ENCODE measurements around the gene ZNF891.

The ZNF891 gene

GRCh38 chr12:133061954-133062353, 68.1 kb downstream of the ZNF891 start:
- H3K36me3 ChIP-seq (ENCODE audit: control insufficient read depth in 1 of 2, insufficient read depth in 2 of 2, low read length in 2 of 2), result peaks cover 10 to 61% of the 10 kb centered on the region in 2 donors
- H3K27ac ChIP-seq (ENCODE audit: low read length), result no peak overlapping the region
- peaks cover 94 to 97% of the 10 kb centered on the region in 2 donors for H3K9me3 ChIP-seq (ENCODE audit: control insufficient read depth in 1 of 2, low read length in 2 of 2)
- H3K4me3 ChIP-seq (ENCODE audit: low read depth in 1 of 2, low read length in 2 of 2), result peak overlapping the region; percentile 2 to 49
- H3K27me3 ChIP-seq (ENCODE audit: low read depth, low read length), result no peaks in the 10 kb centered on the region
- no peaks in the 10 kb centered on the region for H3K4me1 ChIP-seq (ENCODE audit: control insufficient read depth in 1 of 2, insufficient read depth in 2 of 2, low read length in 2 of 2)

- Histone ChIP-seq H3K9me3 (ENCODE audit: control insufficient read depth in 1 of 2, low read length in 2 of 2) (peaks cover 78 to 80% of the 10 kb centered on the region in 2 donors), H3K27me3 (ENCODE audit: low read depth, low read length) (no peaks in the 10 kb centered on the region), H3K4me3 (ENCODE audit: low read depth in 1 of 2, low read length in 2 of 2) (peak overlapping the region; percentile 40 to 58), H3K36me3 (ENCODE audit: control insufficient read depth in 1 of 2, insufficient read depth in 2 of 2, low read length in 2 of 2) (peaks cover 24 to 77% of the 10 kb centered on the region in 2 donors), H3K27ac (ENCODE audit: low read length) (no peak overlapping the region), H3K4me1 (ENCODE audit: control insufficient read depth in 1 of 2, insufficient read depth in 2 of 2, low read length in 2 of 2) (no peaks in the 10 kb centered on the region)
These were observed 71.6 kb downstream of the ZNF891 start for GRCh38 chr12:133058203-133059113.

- Histone ChIP-seq H3K4me3 (ENCODE audit: low read depth in 1 of 2, low read length in 2 of 2) (peak overlapping the region; percentile 40 to 58), H3K36me3 (ENCODE audit: control insufficient read depth in 1 of 2, insufficient read depth in 2 of 2, low read length in 2 of 2) (peaks cover 34 to 77% of the 10 kb centered on the region in 2 donors), H3K4me1 (ENCODE audit: control insufficient read depth in 1 of 2, insufficient read depth in 2 of 2, low read length in 2 of 2) (no peaks in the 10 kb centered on the region), H3K27me3 (ENCODE audit: low read depth, low read length) (no peaks in the 10 kb centered on the region), H3K9me3 (ENCODE audit: control insufficient read depth in 1 of 2, low read length in 2 of 2) (peaks cover 79% of the 10 kb centered on the region in 2 donors), H3K27ac (ENCODE audit: low read length) (no peak overlapping the region)
These were observed 72.6 kb downstream of the ZNF891 start for GRCh38 chr12:133057446-133057845.

Measured in muscle layer of duodenum (tissue), 2 donors.